ENCODE data around the gene POLN.
"Not testable (repeated sequence)": the region's sequence is repeated elsewhere in the genome, so short reads cannot be mapped to it uniquely, and the experiment has no call there.

POLN gene

DNA sequence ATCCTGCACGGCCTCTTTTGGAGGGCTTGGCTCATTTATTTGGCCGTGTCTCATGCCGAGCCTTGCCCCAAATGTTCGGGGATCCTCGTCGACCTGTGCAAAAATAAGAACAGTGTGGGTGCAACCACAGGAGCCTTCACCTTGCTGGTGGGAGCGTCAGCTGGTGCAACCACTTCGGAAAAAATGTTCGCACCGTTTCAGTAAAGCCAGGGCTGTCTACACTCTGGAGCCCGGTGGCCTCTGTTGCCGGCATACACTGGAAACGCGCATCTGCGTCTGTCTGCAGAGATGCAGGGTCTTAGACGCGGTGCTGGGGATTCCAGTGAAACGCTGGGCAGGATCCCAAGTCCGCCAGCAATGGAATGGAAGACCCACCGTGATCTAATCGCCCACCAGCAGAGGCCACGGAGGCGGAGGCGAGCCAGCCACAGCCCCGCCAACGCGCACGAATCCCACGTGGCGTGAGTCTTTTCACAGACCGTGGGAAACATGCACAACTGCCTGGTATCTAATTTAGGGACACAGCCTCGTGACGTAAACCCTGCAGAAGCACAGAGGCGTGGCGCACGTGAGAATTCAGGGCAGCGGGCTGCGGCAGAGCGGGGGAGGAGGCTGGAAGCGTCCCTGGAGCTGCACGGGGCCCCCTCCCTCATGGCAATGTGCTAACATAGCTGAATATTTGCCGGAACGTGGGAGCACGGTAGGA is 33.8 kb upstream of the POLN start:
- FAIRE-seq (no peak), DNase-seq (ENCODE audit: insufficient read length, low spot score) (no peak)

DNA sequence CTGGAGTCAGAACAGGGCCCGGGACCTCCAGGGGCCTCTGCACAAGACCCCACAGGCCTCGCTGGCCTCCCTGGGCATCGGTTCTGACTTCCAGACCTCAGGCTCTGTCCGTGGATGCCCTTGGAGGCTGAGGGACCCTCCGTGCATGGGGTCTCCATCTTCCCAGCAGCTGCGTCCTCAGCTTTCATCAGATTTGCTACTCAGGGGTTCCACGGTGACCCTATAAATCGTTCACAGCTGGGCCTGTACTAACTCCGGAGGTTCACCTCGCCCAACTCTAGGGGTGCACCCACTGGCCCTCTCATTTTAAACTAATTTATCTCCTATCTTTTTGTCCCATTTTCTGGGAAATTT is 33.1 kb upstream of the POLN start:
- not testable (repeated sequence) for FAIRE-seq

GRCh38 chr4:2274320-2275043 is 32.6 kb upstream of the POLN start:
- DNase-seq (ENCODE audit: insufficient read length, low spot score) (no peak), FAIRE-seq (no peak)

More for the DNA sequence above, 33.1 kb upstream of the POLN start:
- not testable (repeated sequence) for DNase-seq (ENCODE audit: insufficient read length, low spot score)

DNA sequence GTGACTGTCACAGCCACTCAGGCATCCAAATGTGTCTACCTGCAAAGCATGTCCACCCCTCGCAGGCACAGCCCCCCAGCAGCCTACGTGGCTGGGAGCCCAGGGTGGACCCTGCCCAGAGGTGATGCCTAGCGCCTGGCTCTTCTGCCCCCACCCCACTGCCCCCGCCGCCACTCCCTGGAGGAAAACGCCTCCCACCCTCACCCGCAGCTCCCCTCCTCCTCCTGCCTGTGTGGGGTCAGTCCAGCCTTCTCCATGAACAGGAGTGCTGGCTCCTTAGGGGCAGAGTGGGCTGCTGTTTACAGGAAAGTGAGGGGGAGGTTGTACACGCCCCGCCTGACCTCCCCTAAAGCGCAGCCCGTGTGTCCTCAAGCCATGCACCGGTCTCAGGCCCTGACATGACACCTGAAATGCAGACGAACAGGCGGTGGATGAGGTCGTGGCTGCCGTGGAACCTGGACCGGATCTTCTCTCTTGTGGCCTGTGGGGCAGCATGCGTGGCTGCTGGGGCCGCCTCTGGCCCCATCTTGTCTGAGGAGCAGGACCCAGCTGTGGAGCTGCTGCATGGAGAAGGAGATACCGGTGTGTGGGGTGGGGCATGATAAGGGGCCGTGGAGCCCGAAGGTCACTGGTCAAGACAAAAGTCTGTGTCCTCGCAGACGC is 31.9 kb upstream of the POLN start:
- no peak for FAIRE-seq
- no peak for DNase-seq (ENCODE audit: insufficient read length, low spot score)

- no peak for FAIRE-seq
- no peak for DNase-seq (ENCODE audit: insufficient read length, low spot score)
Observed at GRCh38 chr4:2273221-2273620, 31.3 kb upstream of the POLN start.

- no peak for DNase-seq (ENCODE audit: insufficient read length, low spot score)
- no peak for FAIRE-seq
Observed at GRCh38 chr4:2272828-2273120, 30.9 kb upstream of the POLN start.

GRCh38 chr4:2272026-2272827 is 30.3 kb upstream of the POLN start:
- DNase-seq (ENCODE audit: insufficient read length, low spot score) (no peak), FAIRE-seq (no peak)

GRCh38 chr4:2271279-2272025 is 29.5 kb upstream of the POLN start:
- no peak for FAIRE-seq
- DNase-seq (ENCODE audit: insufficient read length, low spot score), result no peak

DNA sequence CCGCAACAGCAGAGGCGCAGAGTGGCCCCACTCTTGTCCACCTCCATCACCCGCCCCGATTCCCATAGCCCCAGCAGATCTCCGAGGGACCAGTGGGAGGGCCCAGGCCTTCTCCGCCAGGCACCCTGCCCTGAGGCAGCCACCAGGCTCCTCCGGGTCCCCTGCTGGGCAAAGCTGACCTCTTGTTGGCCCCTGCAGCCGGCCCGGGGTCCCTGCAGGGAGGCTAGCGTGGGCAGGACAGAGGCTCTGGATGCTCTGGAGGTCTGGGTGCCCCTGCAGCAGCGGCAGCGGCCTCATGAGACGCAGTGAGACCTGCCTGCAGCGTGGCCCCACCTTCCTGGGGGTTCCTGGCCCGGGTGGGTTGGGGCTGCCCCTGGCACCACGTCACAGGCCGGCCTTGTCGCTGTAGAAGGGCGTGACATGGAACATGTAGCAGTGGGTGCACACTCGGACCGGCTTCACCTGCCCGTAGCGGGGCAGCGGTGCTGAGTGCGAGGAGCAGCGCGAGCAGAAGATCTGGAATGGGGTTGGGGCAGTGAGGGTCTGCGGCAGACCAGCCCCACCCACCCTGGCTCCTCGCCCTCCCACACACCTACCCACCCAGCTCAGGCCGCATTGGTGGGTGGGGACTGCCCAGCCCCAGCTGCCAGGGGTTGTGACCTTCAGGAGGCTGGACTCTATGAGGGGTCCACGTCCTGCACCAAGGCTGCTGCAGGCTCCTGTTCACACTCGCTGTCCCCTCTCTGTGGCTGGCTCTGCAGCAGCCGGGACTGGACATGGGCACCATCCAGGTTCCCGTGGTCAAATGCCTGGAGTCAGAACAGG is 28.6 kb upstream of the POLN start:
- no peak for DNase-seq (ENCODE audit: insufficient read length, low spot score)
- FAIRE-seq, result no peak

GRCh38 chr4:2269618-2270163 is 27.8 kb upstream of the POLN start:
- no peak for FAIRE-seq
- DNase-seq (ENCODE audit: insufficient read length, low spot score), result no peak

DNA sequence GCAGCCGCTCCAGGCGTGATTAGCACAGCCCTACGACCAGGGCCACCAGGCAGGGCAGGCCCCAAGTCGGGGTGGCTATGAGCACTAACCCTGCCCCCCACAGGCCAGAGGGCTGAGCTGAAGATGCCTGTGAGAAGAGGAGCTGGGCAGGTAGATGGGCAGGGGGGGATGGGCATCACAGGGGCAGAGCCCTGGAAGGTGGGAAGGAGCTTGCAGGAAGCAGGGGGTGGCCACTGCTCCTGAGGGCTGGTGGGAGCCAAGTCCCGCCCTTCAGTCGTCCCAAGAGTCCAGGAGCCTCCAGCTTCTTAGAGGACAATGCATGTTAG is 27.2 kb upstream of the POLN start:
- no peak for DNase-seq (ENCODE audit: insufficient read length, low spot score)
- FAIRE-seq, result no peak

DNA sequence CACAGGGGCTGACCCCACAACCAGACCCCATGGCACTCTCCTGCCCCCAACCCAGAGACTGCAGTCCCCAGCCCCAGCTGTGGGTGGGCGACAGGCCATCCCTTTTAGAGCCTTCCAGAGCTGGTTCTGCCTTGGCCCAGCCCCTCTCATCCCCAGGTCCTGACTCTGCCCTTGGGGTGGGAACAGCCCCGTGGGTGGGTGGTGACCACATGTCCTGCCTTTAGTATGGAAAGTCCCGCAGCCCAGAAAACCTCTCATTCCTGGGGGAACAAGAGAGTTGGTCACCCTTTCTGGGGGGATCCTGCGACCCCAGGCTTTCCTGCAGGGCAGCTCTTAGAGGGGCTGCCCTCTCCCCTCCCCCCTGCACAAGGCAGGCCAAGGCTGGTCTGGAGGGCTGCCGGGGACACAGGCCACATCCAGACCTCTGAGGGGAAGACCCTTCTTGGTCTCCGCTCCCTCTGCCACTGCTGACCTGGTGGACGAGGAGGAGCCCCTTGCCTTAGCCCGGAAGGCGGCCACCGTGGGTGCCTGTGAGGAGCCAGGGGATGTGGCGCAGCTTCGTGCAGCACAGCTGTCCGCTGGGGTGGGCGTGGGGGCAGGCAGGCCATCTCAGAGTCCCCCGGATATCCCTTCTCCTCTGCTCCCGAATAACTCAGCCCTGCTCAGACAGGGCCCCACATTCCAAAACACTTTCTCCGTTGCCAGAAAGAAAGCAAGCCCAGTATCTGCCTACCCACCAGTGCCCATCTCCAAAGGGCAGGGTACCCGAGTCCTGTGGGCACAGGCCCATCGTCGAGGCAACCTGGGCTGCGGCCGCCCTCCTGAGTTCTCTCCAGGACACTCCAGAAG is 26.7 kb upstream of the POLN start:
- no peak for FAIRE-seq
- DNase-seq (ENCODE audit: insufficient read length, low spot score), result no peak

DNA sequence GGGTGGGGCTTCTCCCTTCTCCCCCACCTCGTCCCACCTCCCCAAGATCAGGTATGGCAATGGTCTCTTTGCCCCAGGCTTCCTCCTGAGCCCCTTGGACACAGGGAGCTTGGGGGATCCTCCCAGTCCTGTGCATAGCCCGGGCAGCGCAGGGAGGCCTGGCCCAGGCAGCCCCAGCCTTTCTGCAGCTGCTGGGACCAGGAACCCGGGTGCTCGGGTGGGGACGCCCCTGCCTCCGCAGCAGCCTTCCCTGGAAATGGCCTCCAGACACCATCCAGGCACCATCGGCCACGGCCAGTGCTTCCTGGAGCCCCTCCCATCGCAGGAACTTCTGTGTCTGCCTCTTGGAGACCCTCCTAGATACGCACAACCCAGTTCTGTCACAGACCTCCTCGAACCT is 25.9 kb upstream of the POLN start:
- no peak for FAIRE-seq
- no peak for DNase-seq (ENCODE audit: insufficient read length, low spot score)

DNA sequence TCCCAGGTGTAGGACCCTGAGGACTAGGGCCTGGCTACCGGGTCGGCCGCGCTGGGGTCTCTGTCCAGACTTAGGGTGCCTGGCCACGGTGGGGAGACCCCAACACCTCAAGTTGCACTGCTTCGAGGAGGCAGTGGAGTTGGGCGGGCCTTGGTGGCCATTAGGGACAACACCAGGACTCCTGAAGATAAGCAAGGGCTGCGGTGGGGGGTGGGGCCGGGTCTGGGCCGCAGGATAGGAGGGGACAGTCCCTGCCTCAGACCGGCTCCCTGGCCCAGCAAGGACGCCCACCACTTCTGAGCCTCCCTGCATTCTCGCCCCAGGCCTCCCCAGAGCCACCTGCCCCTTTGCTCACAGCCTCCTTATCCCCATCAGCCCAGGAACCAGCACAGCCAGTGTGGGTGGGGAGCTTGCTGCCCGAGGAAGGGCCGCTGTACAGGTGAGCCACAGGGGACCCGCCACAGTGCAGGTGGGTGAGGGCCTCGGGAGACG is 25.4 kb upstream of the POLN start:
- FAIRE-seq, result no peak

DNA sequence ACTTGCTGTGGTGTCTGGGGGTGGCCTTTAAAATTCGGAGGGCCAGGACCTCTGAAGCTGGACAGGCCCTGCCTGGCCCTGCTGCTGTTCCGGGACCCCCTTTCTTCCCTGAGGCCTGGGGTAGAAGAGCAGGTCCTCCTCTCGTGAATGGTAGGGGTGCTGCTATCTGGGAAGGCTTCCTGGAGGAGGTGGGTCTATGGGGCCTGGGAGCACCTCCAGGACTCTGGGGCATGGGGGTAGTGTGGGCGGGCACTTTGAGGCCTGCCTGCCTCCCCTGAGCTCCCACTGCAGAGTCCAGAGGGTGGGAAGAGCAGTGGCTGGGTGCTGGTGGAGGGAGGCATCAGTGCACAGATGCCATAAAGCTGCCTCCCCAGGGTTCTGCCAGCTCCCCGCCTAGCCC is 24.9 kb upstream of the POLN start:
- FAIRE-seq (no peak), DNase-seq (ENCODE audit: insufficient read length, low spot score) (no peak)

More for the DNA sequence above, 25.4 kb upstream of the POLN start:
- DNase-seq (ENCODE audit: insufficient read length, low spot score), result no peak

DNA sequence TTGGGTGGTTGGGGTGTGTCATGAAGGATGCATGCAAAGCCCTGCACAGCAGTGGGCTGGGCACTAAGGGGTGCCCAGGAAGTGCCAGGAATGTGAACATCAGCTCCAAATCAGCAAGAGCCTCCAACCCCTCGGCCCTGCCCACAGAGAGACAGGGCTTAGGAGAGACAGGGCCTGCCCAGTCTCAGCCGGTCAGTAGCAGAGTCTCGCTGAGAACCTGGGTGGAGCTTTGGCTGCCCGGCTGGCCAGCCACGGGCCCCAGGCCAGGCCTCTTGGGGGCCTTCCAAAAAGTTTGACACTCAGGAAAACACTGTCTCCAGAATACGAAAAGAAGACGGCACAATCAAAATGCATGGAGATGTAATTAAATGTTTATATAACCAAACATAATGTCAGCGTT is 24.3 kb upstream of the POLN start:
- FAIRE-seq, result no peak
- no peak for DNase-seq (ENCODE audit: insufficient read length, low spot score)

- no peak for FAIRE-seq
- no peak for DNase-seq (ENCODE audit: insufficient read length, low spot score)
Observed at GRCh38 chr4:2265113-2266110, 23.5 kb upstream of the POLN start.
